Measurements from ENCODE around the gene FHAD1.

DNA sequence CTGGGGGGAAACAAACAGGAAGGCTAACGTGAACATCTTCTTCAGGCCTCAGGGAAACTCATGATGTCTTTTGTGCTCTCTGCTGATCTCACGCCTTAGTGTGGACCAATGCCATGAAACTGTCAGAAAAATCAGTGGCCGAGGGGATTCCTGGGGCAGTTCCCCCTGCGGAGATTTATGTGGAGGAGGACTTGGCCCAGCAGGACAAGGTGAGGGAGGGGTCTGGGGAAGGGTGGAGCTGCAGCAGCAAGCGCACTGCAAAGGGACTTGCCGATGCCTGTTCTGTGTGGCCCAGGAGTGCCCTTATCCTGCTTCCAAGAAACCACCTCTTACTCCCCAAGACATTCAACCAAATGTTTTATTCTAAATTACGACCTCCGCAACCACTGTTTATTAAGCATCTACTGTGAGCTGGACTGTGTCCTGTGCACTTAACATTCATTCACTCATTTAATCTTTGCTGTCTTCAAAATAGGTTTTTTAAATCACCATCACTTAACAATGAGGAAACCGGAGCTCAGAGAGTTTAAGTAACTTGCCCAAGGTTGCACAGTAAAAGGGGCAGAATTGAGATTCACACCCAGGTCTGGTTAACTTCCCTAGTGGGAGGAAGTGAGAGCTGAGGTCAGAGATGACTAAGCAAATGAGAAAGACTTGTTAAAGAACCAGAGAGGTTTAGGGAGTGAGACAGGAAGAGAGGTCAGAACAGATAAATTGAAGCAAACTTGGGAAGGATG, 49.7 kb downstream of the FHAD1 start:
- TF ChIP-seq, protein P1, sequence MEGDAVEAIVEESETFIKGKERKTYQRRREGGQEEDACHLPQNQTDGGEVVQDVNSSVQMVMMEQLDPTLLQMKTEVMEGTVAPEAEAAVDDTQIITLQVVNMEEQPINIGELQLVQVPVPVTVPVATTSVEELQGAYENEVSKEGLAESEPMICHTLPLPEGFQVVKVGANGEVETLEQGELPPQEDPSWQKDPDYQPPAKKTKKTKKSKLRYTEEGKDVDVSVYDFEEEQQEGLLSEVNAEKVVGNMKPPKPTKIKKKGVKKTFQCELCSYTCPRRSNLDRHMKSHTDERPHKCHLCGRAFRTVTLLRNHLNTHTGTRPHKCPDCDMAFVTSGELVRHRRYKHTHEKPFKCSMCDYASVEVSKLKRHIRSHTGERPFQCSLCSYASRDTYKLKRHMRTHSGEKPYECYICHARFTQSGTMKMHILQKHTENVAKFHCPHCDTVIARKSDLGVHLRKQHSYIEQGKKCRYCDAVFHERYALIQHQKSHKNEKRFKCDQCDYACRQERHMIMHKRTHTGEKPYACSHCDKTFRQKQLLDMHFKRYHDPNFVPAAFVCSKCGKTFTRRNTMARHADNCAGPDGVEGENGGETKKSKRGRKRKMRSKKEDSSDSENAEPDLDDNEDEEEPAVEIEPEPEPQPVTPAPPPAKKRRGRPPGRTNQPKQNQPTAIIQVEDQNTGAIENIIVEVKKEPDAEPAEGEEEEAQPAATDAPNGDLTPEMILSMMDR (IDR thresholded peaks at IDR 0.05) = no peak
- no peak for TF ChIP-seq POLR2A (IDR thresholded peaks at IDR 0.05)

All from thyroid gland (tissue), 4 donors.